Measurements from ENCODE around the gene SH3BP2. TPM values are rescaled to one million over a fixed set of nuclear protein-coding genes. Genes with fewer than 3 reads are reported as not detected.

The SH3BP2 gene
- total RNA-seq, 2 experiments from 2014 or later: 88.2 to 93.0 TPM

- H3K36me3 Mint-ChIP-seq (ENCODE audit: low read depth): peaks cover 71% of the 10 kb centered on the region
- CTCF ChIA-PET: no interaction called here
- H3K9me3 Mint-ChIP-seq (ENCODE audit: insufficient read depth): no peaks in the 10 kb centered on the region
- no peak overlapping the region for H3K4me3 Mint-ChIP-seq
- peaks cover under 1% of the 10 kb centered on the region for H3K4me1 Mint-ChIP-seq (ENCODE audit: low read depth)
- no peak for ATAC-seq
- no peaks in the 10 kb centered on the region for H3K27me3 Mint-ChIP-seq (ENCODE audit: low read depth)
- POLR2A ChIA-PET: no interaction called here
- peak overlapping the region; percentile 39 for H3K27ac Mint-ChIP-seq
- DNase-seq: no peak
Measured at GRCh38 chr4:2827874-2828751, 35.2 kb downstream of the SH3BP2 start.

GRCh38 chr4:2828758-2829181, 35.9 kb downstream of the SH3BP2 start:
- ATAC-seq: no peak
- H3K4me3 Mint-ChIP-seq: no peak overlapping the region
- ChIA-PET POLR2A (no interaction called here), CTCF (no interaction called here)
- peak overlapping the region; percentile 35 for H3K27ac Mint-ChIP-seq
- H3K27me3 Mint-ChIP-seq (ENCODE audit: low read depth): no peaks in the 10 kb centered on the region
- H3K4me1 Mint-ChIP-seq (ENCODE audit: low read depth): peaks cover 6% of the 10 kb centered on the region
- H3K36me3 Mint-ChIP-seq (ENCODE audit: low read depth): peaks cover 70% of the 10 kb centered on the region
- no peaks in the 10 kb centered on the region for H3K9me3 Mint-ChIP-seq (ENCODE audit: insufficient read depth)
- DNase-seq: no peak

GRCh38 chr4:2829321-2829932, 36.5 kb downstream of the SH3BP2 start:
- ATAC-seq (no peak), DNase-seq (no peak)
- Mint-ChIP-seq H3K27ac (no peak overlapping the region), H3K4me3 (no peak overlapping the region), H3K9me3 (ENCODE audit: insufficient read depth) (no peaks in the 10 kb centered on the region), H3K27me3 (ENCODE audit: low read depth) (no peaks in the 10 kb centered on the region), H3K4me1 (ENCODE audit: low read depth) (peaks cover 10% of the 10 kb centered on the region), H3K36me3 (ENCODE audit: low read depth) (peaks cover 67% of the 10 kb centered on the region)
- POLR2A ChIA-PET: no interaction called here
- CTCF ChIA-PET: no interaction called here

- CTCF ChIA-PET: no interaction called here
- H3K36me3 Mint-ChIP-seq (ENCODE audit: low read depth): peaks cover 63% of the 10 kb centered on the region
- no peak overlapping the region for H3K4me3 Mint-ChIP-seq
- H3K27ac Mint-ChIP-seq: no peak overlapping the region
- ATAC-seq: no peak
- no peak for DNase-seq
- peaks cover 15% of the 10 kb centered on the region for H3K4me1 Mint-ChIP-seq (ENCODE audit: low read depth)
- no peaks in the 10 kb centered on the region for H3K9me3 Mint-ChIP-seq (ENCODE audit: insufficient read depth)
- no peaks in the 10 kb centered on the region for H3K27me3 Mint-ChIP-seq (ENCODE audit: low read depth)
- POLR2A ChIA-PET: no interaction called here
Measured at GRCh38 chr4:2829933-2830451, 37.1 kb downstream of the SH3BP2 start.

GRCh38 chr4:2830632-2831610, 38.0 kb downstream of the SH3BP2 start:
- no peak overlapping the region for H3K4me3 Mint-ChIP-seq
- H3K27ac Mint-ChIP-seq: no peak overlapping the region
- POLR2A ChIA-PET: no interaction called here
- peaks cover 58% of the 10 kb centered on the region for H3K36me3 Mint-ChIP-seq (ENCODE audit: low read depth)
- H3K9me3 Mint-ChIP-seq (ENCODE audit: insufficient read depth): no peaks in the 10 kb centered on the region
- DNase-seq (no peak), ATAC-seq (no peak)
- no peaks in the 10 kb centered on the region for H3K27me3 Mint-ChIP-seq (ENCODE audit: low read depth)
- CTCF ChIA-PET: no interaction called here
- peaks cover 25% of the 10 kb centered on the region for H3K4me1 Mint-ChIP-seq (ENCODE audit: low read depth)

- CTCF ChIA-PET: no interaction called here
- Mint-ChIP-seq H3K27ac (peak overlapping the region; percentile 66), H3K27me3 (ENCODE audit: low read depth) (no peaks in the 10 kb centered on the region), H3K4me1 (ENCODE audit: low read depth) (peaks cover 33% of the 10 kb centered on the region), H3K36me3 (ENCODE audit: low read depth) (peaks cover 56% of the 10 kb centered on the region), H3K9me3 (ENCODE audit: insufficient read depth) (no peaks in the 10 kb centered on the region), H3K4me3 (no peak overlapping the region)
- POLR2A ChIA-PET: no interaction called here
- DNase-seq: no peak
- no peak for ATAC-seq
Measured at GRCh38 chr4:2831611-2832308, 38.9 kb downstream of the SH3BP2 start.

GRCh38 chr4:2832309-2832980, 39.6 kb downstream of the SH3BP2 start:
- H3K4me3 Mint-ChIP-seq: no peak overlapping the region
- H3K36me3 Mint-ChIP-seq (ENCODE audit: low read depth): peaks cover 56% of the 10 kb centered on the region
- H3K4me1 Mint-ChIP-seq (ENCODE audit: low read depth): peaks cover 40% of the 10 kb centered on the region
- no peak for DNase-seq
- ChIA-PET POLR2A (no interaction called here), CTCF (no interaction called here)
- no peak for ATAC-seq
- H3K9me3 Mint-ChIP-seq (ENCODE audit: insufficient read depth): no peaks in the 10 kb centered on the region
- no peaks in the 10 kb centered on the region for H3K27me3 Mint-ChIP-seq (ENCODE audit: low read depth)
- peak overlapping the region; percentile 76 for H3K27ac Mint-ChIP-seq

GRCh38 chr4:2832981-2833670, 40.2 kb downstream of the SH3BP2 start:
- peaks cover 55% of the 10 kb centered on the region for H3K36me3 Mint-ChIP-seq (ENCODE audit: low read depth)
- DNase-seq: no peak
- no peaks in the 10 kb centered on the region for H3K9me3 Mint-ChIP-seq (ENCODE audit: insufficient read depth)
- ChIA-PET CTCF (no interaction called here), POLR2A (no interaction called here)
- H3K27me3 Mint-ChIP-seq (ENCODE audit: low read depth): no peaks in the 10 kb centered on the region
- peak overlapping the region; percentile 76 for H3K27ac Mint-ChIP-seq
- H3K4me1 Mint-ChIP-seq (ENCODE audit: low read depth): peaks cover 47% of the 10 kb centered on the region
- ATAC-seq: no peak
- H3K4me3 Mint-ChIP-seq: no peak overlapping the region

GRCh38 chr4:2833671-2834000, 40.8 kb downstream of the SH3BP2 start:
- H3K4me1 Mint-ChIP-seq (ENCODE audit: low read depth): peaks cover 52% of the 10 kb centered on the region
- ATAC-seq (no peak), DNase-seq (no peak)
- CTCF ChIA-PET: no interaction called here
- no peak overlapping the region for H3K4me3 Mint-ChIP-seq
- H3K9me3 Mint-ChIP-seq (ENCODE audit: insufficient read depth): no peaks in the 10 kb centered on the region
- no peaks in the 10 kb centered on the region for H3K27me3 Mint-ChIP-seq (ENCODE audit: low read depth)
- peak overlapping the region; percentile 76 for H3K27ac Mint-ChIP-seq
- POLR2A ChIA-PET: no interaction called here
- peaks cover 51% of the 10 kb centered on the region for H3K36me3 Mint-ChIP-seq (ENCODE audit: low read depth)

GRCh38 chr4:2834001-2834921, 41.4 kb downstream of the SH3BP2 start:
- DNase-seq (no peak), ATAC-seq (peak; percentile 10)
- H3K27ac Mint-ChIP-seq: peak overlapping the region; percentile 86
- no peak overlapping the region for H3K4me3 Mint-ChIP-seq
- H3K4me1 Mint-ChIP-seq (ENCODE audit: low read depth): peaks cover 57% of the 10 kb centered on the region
- H3K9me3 Mint-ChIP-seq (ENCODE audit: insufficient read depth): no peaks in the 10 kb centered on the region
- CTCF ChIA-PET: interaction anchor here (1.2 kb wide), 1 partner anchor 11 kb away, joined by 4 read pairs; no protein-coding TSS in a partner anchor
- no peaks in the 10 kb centered on the region for H3K27me3 Mint-ChIP-seq (ENCODE audit: low read depth)
- POLR2A ChIA-PET: interaction anchor here (0.8 to 1.7 kb wide), 5 partner anchors 21 to 71 kb away, joined by 3 to 6 read pairs (median 3); no protein-coding TSS in a partner anchor
- peaks cover 51% of the 10 kb centered on the region for H3K36me3 Mint-ChIP-seq (ENCODE audit: low read depth)

Data from activated CD8-positive, alpha-beta T cell treated with anti-CD3 and anti-CD28 coated beads, Interleukin-2, amount 10 ng/mL, durations not matched to agents 7 days and 5 days (primary cell).